Ramos (cell line): Measurements from ENCODE around the gene IFIT1.
"Not testable (repeated sequence)": the region's sequence is repeated elsewhere in the genome, so short reads cannot be mapped to it uniquely, and the experiment has no call there.

Source experiments
- in situ Hi-C: fragments of 300-500 bp; cut with MboI; formaldehyde crosslinking; loops from one replicate; pipeline ENCODE4 v1.14.3; 2022; ENCODE audit warnings: low sequenced_read_pairs; ENCODE audit not compliant: unreplicated experiment

Gene IFIT1

GRCh38 chr10:89391907-89392756 lies at the start of gene IFIT1:
Gene IFIT1 (plus strand): TSS chr10:89392623. CDS start chr10:89392713, 90 bp downstream.
- in situ Hi-C loops, result no loop called here

GRCh38 chr10:89343089-89343767 lies 49.2 kb upstream of the IFIT1 start:
- in situ Hi-C loops, result no loop called here

GRCh38 chr10:89344156-89344555 lies 48.3 kb upstream of the IFIT1 start:
- in situ Hi-C loops, result no loop called here

GRCh38 chr10:89345367-89346000 lies 46.9 kb upstream of the IFIT1 start:
- in situ Hi-C loops, result no loop called here

- in situ Hi-C loops, result no loop called here
Measured at GRCh38 chr10:89346405-89347254, 45.8 kb upstream of the IFIT1 start.

- in situ Hi-C loops, result no loop called here
Measured at GRCh38 chr10:89347701-89348457, 44.5 kb upstream of the IFIT1 start.

GRCh38 chr10:89348481-89348880 lies 43.9 kb upstream of the IFIT1 start:
- in situ Hi-C loops, result no loop called here

GRCh38 chr10:89348975-89349374 lies 43.4 kb upstream of the IFIT1 start:
- in situ Hi-C loops, result no loop called here

- in situ Hi-C loops, result not testable (repeated sequence)
Measured at GRCh38 chr10:89350631-89351315, 41.6 kb upstream of the IFIT1 start.

- in situ Hi-C loops, result no loop called here
Measured at GRCh38 chr10:89351412-89351779, 41.0 kb upstream of the IFIT1 start.

GRCh38 chr10:89351780-89352597 lies 40.4 kb upstream of the IFIT1 start:
- in situ Hi-C loops, result no loop called here

- in situ Hi-C loops, result no loop called here
Measured at GRCh38 chr10:89352802-89353201, 39.6 kb upstream of the IFIT1 start.

GRCh38 chr10:89355394-89355931 lies 37.0 kb upstream of the IFIT1 start:
- in situ Hi-C loops, result no loop called here

- in situ Hi-C loops, result no loop called here
Measured at GRCh38 chr10:89357096-89357495, 35.3 kb upstream of the IFIT1 start.

GRCh38 chr10:89357975-89358374 lies 34.4 kb upstream of the IFIT1 start:
- in situ Hi-C loops, result no loop called here

- in situ Hi-C loops, result no loop called here
Measured at GRCh38 chr10:89360157-89360556, 32.3 kb upstream of the IFIT1 start.

- in situ Hi-C loops, result no loop called here
Measured at GRCh38 chr10:89362929-89363328, 29.5 kb upstream of the IFIT1 start.
